Measurements from ENCODE around the gene ICAM3.

ICAM3 gene

DNA sequence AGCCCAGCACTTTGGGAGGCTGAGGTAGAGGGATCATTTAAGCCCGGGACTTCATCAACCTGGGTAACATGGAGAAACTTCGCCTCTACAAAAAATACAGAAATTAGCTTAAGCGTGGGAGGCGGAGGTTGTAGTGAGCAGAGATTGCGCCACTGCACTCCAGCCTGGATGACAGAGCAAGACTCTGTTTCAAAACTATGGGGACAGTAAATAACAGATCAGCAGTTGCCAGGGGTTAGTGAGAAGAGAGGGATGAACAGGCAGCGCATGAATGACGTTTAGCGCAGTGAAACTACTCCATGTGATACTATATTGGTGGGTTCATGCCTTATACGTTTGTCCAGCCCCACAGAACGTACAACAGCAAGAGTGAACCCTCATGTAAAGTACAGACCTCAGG lies 7.1 kb upstream of the ICAM3 start:
- H3K9me3 ChIP-seq (ENCODE audit: control insufficient read depth, low read length), result no peaks in the 10 kb centered on the region
- peak; percentile 41 for DNase-seq
- no peak overlapping the region for H3K23ac ChIP-seq (ENCODE audit: low read length in 2 of 2)
- peaks cover 13 to 14% of the 10 kb centered on the region in 2 experiments for H3K36me3 ChIP-seq (ENCODE audit: control insufficient read depth in 1 of 2, insufficient read depth in 2 of 2, low read depth in 1 of 2, low read length in 2 of 2)
- peak overlapping the region; percentile 53 for H3K9ac ChIP-seq (ENCODE audit: low read length)
- H2AK5ac ChIP-seq (ENCODE audit: low read length, severe bottlenecking), result no peak overlapping the region
- H3K27me3 ChIP-seq (ENCODE audit: control insufficient read depth in 1 of 2, insufficient read depth in 1 of 2, low read length in 2 of 2), result no peaks in the 10 kb centered on the region
- H2AFZ ChIP-seq (ENCODE audit: low read depth, low read length), result no peak overlapping the region
- no peak overlapping the region for H3K27ac ChIP-seq (ENCODE audit: low read length, poor library complexity, severe bottlenecking)
- H3K79me1 ChIP-seq (replicated peaks; ENCODE audit: low read length, poor library complexity, severe bottlenecking), result no peaks in the 10 kb centered on the region
- H3K4me3 ChIP-seq (ENCODE audit: insufficient read depth in 1 of 2, low read depth in 1 of 2, low read length in 2 of 2), result no peak overlapping the region
- no peak overlapping the region for H2BK5ac ChIP-seq (ENCODE audit: low read depth, low read length, poor library complexity, severe bottlenecking)
- no peak overlapping the region for H4K8ac ChIP-seq (ENCODE audit: low read length)
- no peak overlapping the region for H3K4ac ChIP-seq (ENCODE audit: low read depth in 1 of 2, low read length in 2 of 2)
- no peak overlapping the region for H2BK12ac ChIP-seq (ENCODE audit: low read length in 2 of 2)
- H3K4me1 ChIP-seq (ENCODE audit: control insufficient read depth, insufficient read depth, low read depth, low read length), result no peaks in the 10 kb centered on the region
- H3K14ac ChIP-seq (ENCODE audit: low read length in 2 of 2), result no peak overlapping the region
- no peak overlapping the region for H2BK15ac ChIP-seq (ENCODE audit: low read depth, poor library complexity, severe bottlenecking)
- H3K18ac ChIP-seq (ENCODE audit: low read depth in 1 of 2, low read length in 2 of 2), result no peak overlapping the region
- H4K91ac ChIP-seq (ENCODE audit: low read length), result no peak overlapping the region
- no peak overlapping the region for H2BK120ac ChIP-seq (ENCODE audit: low read depth, low read length)
- H3K4me2 ChIP-seq (ENCODE audit: low read length, poor library complexity, severe bottlenecking), result no peak overlapping the region
- WGBS, result 93% methylated on average over 10 of the region's 10 CpGs

DNA sequence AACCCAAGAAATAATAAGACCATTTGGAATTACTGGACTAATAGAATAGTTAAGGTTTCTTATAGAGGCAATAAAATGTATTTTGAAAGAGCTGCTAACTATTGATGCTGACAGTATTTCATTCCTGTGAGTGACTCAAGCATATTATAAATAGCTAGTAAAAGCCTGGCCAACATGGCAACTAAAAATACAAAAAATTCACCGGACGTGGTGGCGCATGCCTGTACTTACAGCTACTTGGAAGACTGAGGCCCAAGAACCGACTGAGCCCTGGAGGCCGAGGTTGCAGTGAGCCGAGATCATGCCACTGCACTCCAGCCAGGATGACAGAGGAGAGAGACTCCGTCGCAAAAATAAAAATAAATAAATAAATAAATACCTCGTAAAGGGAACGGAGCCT lies 5.4 kb upstream of the ICAM3 start:
- H4K8ac ChIP-seq (ENCODE audit: low read length), result no peak overlapping the region
- DNase-seq, result no peak
- 96% methylated on average over 6 of the region's 10 CpGs for WGBS

GRCh38 chr19:10343495-10343894 lies 4.1 kb upstream of the ICAM3 start:
- no peak overlapping the region for H3K9ac ChIP-seq (ENCODE audit: low read length)
- H2AFZ ChIP-seq (ENCODE audit: low read depth, low read length), result no peak overlapping the region
- no peak overlapping the region for H3K18ac ChIP-seq (ENCODE audit: low read depth in 1 of 2, low read length in 2 of 2)
- no peak overlapping the region for H2BK120ac ChIP-seq (ENCODE audit: low read depth, low read length)
- H3K27ac ChIP-seq (ENCODE audit: low read length, poor library complexity, severe bottlenecking), result no peak overlapping the region
- H3K4ac ChIP-seq (ENCODE audit: low read depth in 1 of 2, low read length in 2 of 2), result no peak overlapping the region
- H3K79me1 ChIP-seq (replicated peaks; ENCODE audit: low read length, poor library complexity, severe bottlenecking), result no peaks in the 10 kb centered on the region
- H2AK5ac ChIP-seq (ENCODE audit: low read length, severe bottlenecking), result no peak overlapping the region
- no peak overlapping the region for H2BK12ac ChIP-seq (ENCODE audit: low read length in 2 of 2)
- no peak overlapping the region for H3K23ac ChIP-seq (ENCODE audit: low read length in 2 of 2)
- no peak overlapping the region for H3K14ac ChIP-seq (ENCODE audit: low read length in 2 of 2)
- no peak overlapping the region for H2BK15ac ChIP-seq (ENCODE audit: low read depth, poor library complexity, severe bottlenecking)
- H3K4me2 ChIP-seq (ENCODE audit: low read length, poor library complexity, severe bottlenecking), result no peak overlapping the region
- no peak for DNase-seq
- H3K4me1 ChIP-seq (ENCODE audit: control insufficient read depth, insufficient read depth, low read depth, low read length), result no peaks in the 10 kb centered on the region
- peaks cover 0 to 3% of the 10 kb centered on the region in 2 experiments for H3K27me3 ChIP-seq (ENCODE audit: control insufficient read depth in 1 of 2, insufficient read depth in 1 of 2, low read length in 2 of 2)
- H4K8ac ChIP-seq (ENCODE audit: low read length), result no peak overlapping the region
- 83% methylated on average over 2 of the region's 2 CpGs for WGBS
- no peaks in the 10 kb centered on the region for H3K36me3 ChIP-seq (ENCODE audit: control insufficient read depth in 1 of 2, insufficient read depth in 2 of 2, low read depth in 1 of 2, low read length in 2 of 2)
- H3K4me3 ChIP-seq (ENCODE audit: insufficient read depth in 1 of 2, low read depth in 1 of 2, low read length in 2 of 2), result no peak overlapping the region
- H2BK5ac ChIP-seq (ENCODE audit: low read depth, low read length, poor library complexity, severe bottlenecking), result no peak overlapping the region
- no peaks in the 10 kb centered on the region for H3K9me3 ChIP-seq (ENCODE audit: control insufficient read depth, low read length)
- H4K91ac ChIP-seq (ENCODE audit: low read length), result no peak overlapping the region

More for the DNA sequence above, 5.4 kb upstream of the ICAM3 start:
- no peak overlapping the region for H3K4ac ChIP-seq (ENCODE audit: low read depth in 1 of 2, low read length in 2 of 2)
- H2BK15ac ChIP-seq (ENCODE audit: low read depth, poor library complexity, severe bottlenecking), result no peak overlapping the region
- H3K18ac ChIP-seq (ENCODE audit: low read depth in 1 of 2, low read length in 2 of 2), result no peak overlapping the region
- H2BK12ac ChIP-seq (ENCODE audit: low read length in 2 of 2), result no peak overlapping the region
- H3K14ac ChIP-seq (ENCODE audit: low read length in 2 of 2), result no peak overlapping the region
- no peak overlapping the region for H4K91ac ChIP-seq (ENCODE audit: low read length)
- no peak overlapping the region for H2BK5ac ChIP-seq (ENCODE audit: low read depth, low read length, poor library complexity, severe bottlenecking)
- H3K79me1 ChIP-seq (replicated peaks; ENCODE audit: low read length, poor library complexity, severe bottlenecking), result no peaks in the 10 kb centered on the region
- no peaks in the 10 kb centered on the region for H3K4me1 ChIP-seq (ENCODE audit: control insufficient read depth, insufficient read depth, low read depth, low read length)
- H3K4me3 ChIP-seq (ENCODE audit: insufficient read depth in 1 of 2, low read depth in 1 of 2, low read length in 2 of 2), result no peak overlapping the region
- no peak overlapping the region for H3K27ac ChIP-seq (ENCODE audit: low read length, poor library complexity, severe bottlenecking)
- no peak overlapping the region for H3K23ac ChIP-seq (ENCODE audit: low read length in 2 of 2)
- H3K9ac ChIP-seq (ENCODE audit: low read length), result no peak overlapping the region
- no peaks in the 10 kb centered on the region for H3K27me3 ChIP-seq (ENCODE audit: control insufficient read depth in 1 of 2, insufficient read depth in 1 of 2, low read length in 2 of 2)
- no peak overlapping the region for H3K4me2 ChIP-seq (ENCODE audit: low read length, poor library complexity, severe bottlenecking)
- H2AK5ac ChIP-seq (ENCODE audit: low read length, severe bottlenecking), result no peak overlapping the region
- H2BK120ac ChIP-seq (ENCODE audit: low read depth, low read length), result no peak overlapping the region
- H2AFZ ChIP-seq (ENCODE audit: low read depth, low read length), result no peak overlapping the region
- no peaks in the 10 kb centered on the region for H3K9me3 ChIP-seq (ENCODE audit: control insufficient read depth, low read length)
- peaks cover 1 to 2% of the 10 kb centered on the region in 2 experiments for H3K36me3 ChIP-seq (ENCODE audit: control insufficient read depth in 1 of 2, insufficient read depth in 2 of 2, low read depth in 1 of 2, low read length in 2 of 2)

GRCh38 chr19:10339977-10340376 lies 553 bp upstream of the ICAM3 start:
- WGBS, result 90% methylated on average over 5 of the region's 5 CpGs
- Histone ChIP-seq H3K36me3 (ENCODE audit: control insufficient read depth in 1 of 2, insufficient read depth in 2 of 2, low read depth in 1 of 2, low read length in 2 of 2) (no peaks in the 10 kb centered on the region), H3K79me1 (replicated peaks; ENCODE audit: low read length, poor library complexity, severe bottlenecking) (no peaks in the 10 kb centered on the region), H2AFZ (ENCODE audit: low read depth, low read length) (no peak overlapping the region), H2BK15ac (ENCODE audit: low read depth, poor library complexity, severe bottlenecking) (no peak overlapping the region), H4K91ac (ENCODE audit: low read length) (no peak overlapping the region), H3K18ac (ENCODE audit: low read depth in 1 of 2, low read length in 2 of 2) (no peak overlapping the region), H3K4me1 (ENCODE audit: control insufficient read depth, insufficient read depth, low read depth, low read length) (peaks cover 5% of the 10 kb centered on the region), H3K4me3 (ENCODE audit: insufficient read depth in 1 of 2, low read depth in 1 of 2, low read length in 2 of 2) (no peak overlapping the region), H2BK120ac (ENCODE audit: low read depth, low read length) (no peak overlapping the region), H3K23ac (ENCODE audit: low read length in 2 of 2) (no peak overlapping the region), H3K14ac (ENCODE audit: low read length in 2 of 2) (no peak overlapping the region), H4K8ac (ENCODE audit: low read length) (no peak overlapping the region), H3K4me2 (ENCODE audit: low read length, poor library complexity, severe bottlenecking) (no peak overlapping the region), H3K9me3 (ENCODE audit: control insufficient read depth, low read length) (no peaks in the 10 kb centered on the region), H3K9ac (ENCODE audit: low read length) (no peak overlapping the region), H2AK5ac (ENCODE audit: low read length, severe bottlenecking) (no peak overlapping the region), H3K27me3 (ENCODE audit: control insufficient read depth in 1 of 2, insufficient read depth in 1 of 2, low read length in 2 of 2) (peaks cover 0 to 3% of the 10 kb centered on the region in 2 experiments), H3K27ac (ENCODE audit: low read length, poor library complexity, severe bottlenecking) (no peak overlapping the region), H2BK12ac (ENCODE audit: low read length in 2 of 2) (no peak overlapping the region), H2BK5ac (ENCODE audit: low read depth, low read length, poor library complexity, severe bottlenecking) (no peak overlapping the region), H3K4ac (ENCODE audit: low read depth in 1 of 2, low read length in 2 of 2) (no peak overlapping the region)
- DNase-seq, result no peak

All from mesenchymal stem cell (in vitro differentiated cells and primary cell).